GM12891 (cell line): ENCODE data around the gene SPRR2E.

Experiments used
- PAX5 ChIP-seq: IDR thresholded peaks from 2 replicates; pipeline ENCODE4 v1.6.1; 2011; ENCODE audit warnings: low read length, moderate library complexity, mild to moderate bottlenecking; ENCODE audit not compliant: insufficient read depth, severe bottlenecking
- POLR2A ChIP-seq: IDR thresholded peaks from 2 replicates; pipeline ENCODE4 v1.6.1; 2011; ENCODE audit warnings: low read depth, low read length, control low read depth
- POLR2AphosphoS5 ChIP-seq: IDR thresholded peaks from 2 replicates; pipeline ENCODE4 v1.6.1; 2011; ENCODE audit warnings: low read depth, low read length, control low read depth
- POU2F2 ChIP-seq: IDR thresholded peaks from 2 replicates; pipeline ENCODE4 v1.6.1; 2011; ENCODE audit warnings: low read depth, mild to moderate bottlenecking, control low read depth, low read length, moderate library complexity
- SPI1 ChIP-seq: IDR thresholded peaks from 2 replicates; pipeline ENCODE4 v1.6.1; 2011; ENCODE audit warnings: low read depth, low read length, control low read depth
- TAF1 ChIP-seq: IDR thresholded peaks from 2 replicates; pipeline ENCODE4 v1.6.1; 2011; ENCODE audit warnings: low read depth, low read length, control low read depth

DNA sequence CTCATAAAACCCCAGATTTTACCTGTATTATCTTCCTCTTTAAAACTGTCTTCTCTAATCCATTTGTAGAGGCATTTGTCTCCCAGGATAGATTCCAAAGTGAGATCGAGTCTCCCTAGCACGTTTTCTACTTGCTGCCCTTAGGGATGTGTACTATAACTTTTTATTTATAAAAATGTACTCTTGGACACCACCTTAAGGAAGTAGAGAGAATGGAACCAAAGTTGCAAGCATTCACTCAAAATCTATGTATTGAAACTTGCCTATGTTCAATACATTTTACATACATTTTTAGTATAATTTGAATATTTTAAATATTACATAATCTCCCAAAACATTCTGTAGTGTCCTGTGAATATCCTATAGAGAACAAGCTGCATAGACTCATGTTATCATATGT lies 36.2 kb downstream of the SPRR2E start:
- TF ChIP-seq TAF1 (no peak), POLR2AphosphoS5 (no peak), POLR2A (no peak), POU2F2 (no peak), PAX5 (no peak), SPI1 (no peak)
